Endodermal cell (in vitro differentiated cells): Measurements from ENCODE around the gene SLC25A21. TPM values are rescaled to one million over a fixed set of nuclear protein-coding genes. Genes with fewer than 3 reads are reported as not detected.

Experiments
- DNase-seq: peaks from one replicate; pipeline ENCODE4 v3.0.0-alpha.2; 2017
- H3K27ac ChIP-seq: 2 replicates; pipeline ENCODE4 v1.5.1; 2013; ENCODE audit warnings: mild to moderate bottlenecking, low read depth, low read length, moderate library complexity
- H3K27me3 ChIP-seq: 2 replicates; pipeline ENCODE4 v1.6.1; 2013; ENCODE audit warnings: mild to moderate bottlenecking, low read length, moderate library complexity; ENCODE audit not compliant: insufficient read depth, control insufficient read depth, poor library complexity, severe bottlenecking
- H3K36me3 ChIP-seq: 2 replicates; pipeline ENCODE4 v1.7.0; 2013; ENCODE audit warnings: mild to moderate bottlenecking, low read length, moderate library complexity; ENCODE audit not compliant: control insufficient read depth, insufficient read depth
- H3K4me1 ChIP-seq: one replicate; pipeline ENCODE4 v1.7.0; 2013; ENCODE audit warnings: low read length; ENCODE audit not compliant: control insufficient read depth, insufficient read depth
- H3K4me3 ChIP-seq: 2 replicates; pipeline ENCODE4 v1.5.1; 2013; ENCODE audit warnings: mild to moderate bottlenecking, low read length, moderate library complexity
- H3K9ac ChIP-seq: 2 replicates; pipeline ENCODE4 v1.6.1; 2013; ENCODE audit warnings: mild to moderate bottlenecking, low read length, moderate library complexity; ENCODE audit not compliant: poor library complexity, severe bottlenecking; ENCODE audit errors: extremely low read depth
- H3K9me3 ChIP-seq: 2 replicates; pipeline ENCODE4 v1.6.1; 2013; ENCODE audit warnings: mild to moderate bottlenecking, low read length, moderate library complexity; ENCODE audit not compliant: control insufficient read depth
- H3K27ac Mint-ChIP-seq: 2 replicates; pipeline ENCODE4 v1.8.0; 2020; ENCODE audit warnings: mixed read lengths
- H3K27me3 Mint-ChIP-seq: 2 replicates; pipeline ENCODE4 v1.8.0; 2021; ENCODE audit warnings: mild to moderate bottlenecking, mixed read lengths; ENCODE audit not compliant: insufficient read depth
- H3K36me3 Mint-ChIP-seq: 2 replicates; pipeline ENCODE4 v1.8.0; 2020; ENCODE audit warnings: low read depth, mixed read lengths
- H3K4me1 Mint-ChIP-seq: 2 replicates; pipeline ENCODE4 v1.8.0; 2020; ENCODE audit warnings: mixed read lengths
- H3K4me3 Mint-ChIP-seq: 2 replicates; pipeline ENCODE4 v1.8.0; 2020; ENCODE audit warnings: mild to moderate bottlenecking, moderate library complexity, mixed read lengths
- H3K9me3 Mint-ChIP-seq: 2 replicates; pipeline ENCODE4 v1.8.0; 2020; ENCODE audit warnings: mild to moderate bottlenecking, mixed read lengths
- WGBS, 2 experiments: methylation state at CpG; one replicate each; pipeline versions ENCODE4 v1.1.5 to v1.1.7; 2013; ENCODE audit warnings: missing lambda C conversion rate in 2 of 2, mixed read lengths in 1 of 2; ENCODE audit not compliant: insufficient coverage in 1 of 2, insufficient read length in 1 of 2; 5-methylcytosine and 5-hydroxymethylcytosine counted together
- total RNA-seq, 2 donors: library from RNA; stranded (reverse); fragmentation: NEBNext Ultra II Directional in 1 of 2; extraction: Animal tissue kit (Norgen Biotek cat#: 25700) in 1 of 2; gene quantifications; 2 replicates in 1 of 2; 3 replicates in 1 of 2; pipeline ENCODE4 v1.2.1, GENCODE V29; 2021
- TF ChIP-seq, protein P1 (sequence below): fragments of 200-600 bp; sonication (generic); conservative IDR thresholded peaks from 2 replicates; pipeline ENCODE4 v1.5.0; 2021; ENCODE audit warnings: antibody characterized with exemption, mild to moderate bottlenecking

The SLC25A21 gene
- total RNA-seq, 2 donors from 2014 or later: 1.9 TPM

DNA sequence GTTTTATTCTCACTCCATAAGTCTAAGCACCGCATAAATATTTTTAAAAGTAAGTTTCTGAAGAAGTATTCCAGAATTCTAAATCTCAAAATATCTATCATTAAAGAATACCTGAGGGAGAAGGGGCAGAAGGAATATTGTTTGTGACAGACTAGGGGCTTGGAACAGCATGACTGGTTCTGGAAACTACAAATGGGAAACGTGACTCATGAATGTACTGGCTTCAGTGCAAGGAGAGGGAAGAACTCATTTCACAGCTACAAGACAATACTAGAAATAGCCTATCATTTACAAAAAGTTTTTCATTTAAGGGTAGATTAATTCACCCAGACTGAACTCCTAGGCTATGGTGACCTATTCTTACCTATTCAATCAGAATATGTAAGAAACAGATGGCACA is 121.3 kb downstream of the SLC25A21 start:
- TF ChIP-seq, protein P1, sequence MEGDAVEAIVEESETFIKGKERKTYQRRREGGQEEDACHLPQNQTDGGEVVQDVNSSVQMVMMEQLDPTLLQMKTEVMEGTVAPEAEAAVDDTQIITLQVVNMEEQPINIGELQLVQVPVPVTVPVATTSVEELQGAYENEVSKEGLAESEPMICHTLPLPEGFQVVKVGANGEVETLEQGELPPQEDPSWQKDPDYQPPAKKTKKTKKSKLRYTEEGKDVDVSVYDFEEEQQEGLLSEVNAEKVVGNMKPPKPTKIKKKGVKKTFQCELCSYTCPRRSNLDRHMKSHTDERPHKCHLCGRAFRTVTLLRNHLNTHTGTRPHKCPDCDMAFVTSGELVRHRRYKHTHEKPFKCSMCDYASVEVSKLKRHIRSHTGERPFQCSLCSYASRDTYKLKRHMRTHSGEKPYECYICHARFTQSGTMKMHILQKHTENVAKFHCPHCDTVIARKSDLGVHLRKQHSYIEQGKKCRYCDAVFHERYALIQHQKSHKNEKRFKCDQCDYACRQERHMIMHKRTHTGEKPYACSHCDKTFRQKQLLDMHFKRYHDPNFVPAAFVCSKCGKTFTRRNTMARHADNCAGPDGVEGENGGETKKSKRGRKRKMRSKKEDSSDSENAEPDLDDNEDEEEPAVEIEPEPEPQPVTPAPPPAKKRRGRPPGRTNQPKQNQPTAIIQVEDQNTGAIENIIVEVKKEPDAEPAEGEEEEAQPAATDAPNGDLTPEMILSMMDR: no peak
- Histone ChIP-seq H3K27me3 (no peaks in the 10 kb centered on the region), H3K27ac (no peak overlapping the region), H3K4me1 (peaks cover 7% of the 10 kb centered on the region), H3K36me3 (no peaks in the 10 kb centered on the region), H3K9me3 (peaks cover 11% of the 10 kb centered on the region), H3K9ac (no peak overlapping the region), H3K4me3 (no peak overlapping the region)
- Mint-ChIP-seq H3K27me3 (no peaks in the 10 kb centered on the region), H3K36me3 (no peaks in the 10 kb centered on the region), H3K27ac (no peak overlapping the region), H3K9me3 (no peaks in the 10 kb centered on the region), H3K4me1 (peaks cover 28% of the 10 kb centered on the region), H3K4me3 (no peak overlapping the region)
- DNase-seq: no peak
- WGBS, 2 experiments: 71% methylated on average over 1 of the region's 2 CpGs; no CpG with 5 or more reads in 1 of the 2 experiments

DNA sequence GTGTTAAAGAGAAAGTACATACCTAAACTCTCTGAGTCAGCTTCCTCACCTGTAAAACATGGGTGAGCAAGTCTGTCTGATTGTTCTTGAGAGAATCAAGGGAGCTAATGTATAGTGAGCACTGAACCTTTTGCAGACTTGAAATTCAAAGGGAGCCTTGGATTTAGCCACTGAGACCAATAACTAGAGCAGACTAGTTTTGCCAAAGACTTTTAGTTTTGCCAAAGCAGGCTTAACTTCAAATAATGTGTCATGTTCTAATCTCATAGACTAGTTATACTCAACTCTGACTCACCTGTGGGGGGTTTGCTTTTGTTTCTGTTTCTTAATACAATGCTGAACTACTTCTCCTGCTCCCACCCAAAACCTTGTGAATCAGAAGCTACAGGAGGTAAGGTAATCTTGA is 123.7 kb downstream of the SLC25A21 start:
- Histone ChIP-seq H3K27ac (no peak overlapping the region), H3K9ac (no peak overlapping the region), H3K4me3 (no peak overlapping the region), H3K27me3 (no peaks in the 10 kb centered on the region), H3K4me1 (peaks cover 17% of the 10 kb centered on the region), H3K9me3 (peaks cover 2% of the 10 kb centered on the region), H3K36me3 (no peaks in the 10 kb centered on the region)
- TF ChIP-seq, protein P1: no peak
- Mint-ChIP-seq H3K4me1 (peaks cover 43% of the 10 kb centered on the region), H3K27ac (no peak overlapping the region), H3K4me3 (no peak overlapping the region), H3K9me3 (no peaks in the 10 kb centered on the region), H3K36me3 (no peaks in the 10 kb centered on the region), H3K27me3 (no peaks in the 10 kb centered on the region)
- DNase-seq: no peak

DNA sequence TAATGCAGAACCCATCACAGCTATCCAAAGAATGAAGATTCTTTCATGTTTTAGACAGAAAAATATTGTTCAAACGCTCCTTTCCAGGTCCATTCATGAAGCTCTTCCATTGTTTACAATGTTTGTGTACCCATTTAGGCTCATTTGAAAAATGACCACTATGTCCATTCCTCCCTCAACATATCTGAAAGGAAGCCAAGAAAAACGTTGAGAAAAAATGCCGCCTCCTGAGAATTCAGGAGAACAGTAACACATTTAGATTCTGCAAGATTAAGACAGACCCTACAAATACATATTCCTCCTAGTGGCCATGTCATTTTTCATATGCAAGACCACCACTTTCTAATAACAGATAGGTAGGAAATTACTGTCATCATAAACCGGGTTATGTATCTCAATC is 124.4 kb downstream of the SLC25A21 start:
- Mint-ChIP-seq H3K27ac (no peak overlapping the region), H3K27me3 (no peaks in the 10 kb centered on the region), H3K9me3 (no peaks in the 10 kb centered on the region), H3K4me3 (no peak overlapping the region), H3K36me3 (no peaks in the 10 kb centered on the region), H3K4me1 (peaks cover 43% of the 10 kb centered on the region)
- Histone ChIP-seq H3K27ac (no peak overlapping the region), H3K27me3 (no peaks in the 10 kb centered on the region), H3K4me1 (peaks cover 17% of the 10 kb centered on the region), H3K36me3 (no peaks in the 10 kb centered on the region), H3K9me3 (no peaks in the 10 kb centered on the region), H3K9ac (no peak overlapping the region), H3K4me3 (no peak overlapping the region)
- WGBS, 2 experiments: 78 to 93% methylated on average over 1 to 4 of the region's 4 CpGs
- TF ChIP-seq, protein P1: no peak
- DNase-seq: no peak
